Measurements from ENCODE around the gene ERFE.

The ERFE gene

DNA sequence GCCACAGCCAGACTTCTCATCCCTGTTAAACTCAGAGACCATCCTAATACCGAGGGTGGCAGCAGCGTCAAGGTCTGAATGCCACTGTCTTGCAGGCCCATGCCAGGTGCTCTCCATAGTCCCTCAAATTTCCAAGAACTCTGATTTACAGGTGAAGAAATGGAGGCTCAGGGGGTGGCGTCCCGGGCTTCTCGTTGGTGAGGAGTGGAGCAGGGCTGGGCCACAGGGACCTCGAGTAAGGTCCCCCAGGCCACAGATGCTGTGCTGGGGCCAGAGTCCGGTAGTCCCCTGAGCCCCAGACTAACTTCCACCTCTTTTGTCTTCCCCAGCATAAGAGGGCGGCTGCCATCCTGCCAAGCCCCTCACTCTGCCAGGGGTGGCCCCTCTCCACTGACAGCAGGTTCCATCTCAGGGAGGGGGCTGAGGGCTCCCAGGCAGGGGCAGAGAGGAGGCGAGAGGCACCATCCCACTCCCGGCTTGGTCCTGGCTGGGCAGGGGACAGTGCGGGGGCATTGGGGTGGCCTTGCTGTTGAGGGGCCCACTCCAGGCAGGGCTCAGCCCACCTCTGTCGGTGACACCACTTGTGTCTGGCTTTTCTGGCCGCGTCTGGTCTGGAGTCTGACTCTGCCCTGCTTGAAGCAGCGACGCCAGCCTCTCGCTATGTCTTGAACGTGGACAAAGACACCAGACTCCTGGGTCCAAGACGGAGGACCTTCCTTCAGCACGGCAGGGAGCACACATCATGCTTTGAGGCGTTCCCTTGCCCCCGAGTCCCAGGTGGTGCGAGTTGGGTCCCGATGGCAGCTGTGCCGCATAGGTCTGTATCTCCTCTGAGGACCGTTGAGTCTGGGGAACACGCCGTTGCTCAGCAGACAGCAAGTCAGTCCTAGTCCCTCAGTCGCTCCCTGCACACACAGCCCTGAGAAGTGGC, 36.2 kb upstream of the ERFE start:
- Histone ChIP-seq H3K36me3 (replicated peaks; ENCODE audit: low read depth, low read length) (no peaks in the 10 kb centered on the region), H3K9ac (ENCODE audit: low read length) (no peak overlapping the region), H3K4me1 (ENCODE audit: low read length) (peaks cover 12% of the 10 kb centered on the region), H3K4me3 (ENCODE audit: low read length) (no peak overlapping the region), H3K27me3 (ENCODE audit: low read depth, low read length) (no peaks in the 10 kb centered on the region), H3K9me3 (ENCODE audit: insufficient read depth, low read length) (0 out of 2 replicates have a peak, but pooled peaks cover 4% of the 10 kb centered on the region), H3K79me2 (ENCODE audit: low read length) (no peaks in the 10 kb centered on the region), H3K4me2 (ENCODE audit: low read length) (no peak overlapping the region), H3K27ac (ENCODE audit: low read length) (no peak overlapping the region), H4K20me1 (ENCODE audit: insufficient read depth, low read length) (no peaks in the 10 kb centered on the region), H2AFZ (ENCODE audit: low read depth, low read length) (no peak overlapping the region)
- TF ChIP-seq, protein P1, sequence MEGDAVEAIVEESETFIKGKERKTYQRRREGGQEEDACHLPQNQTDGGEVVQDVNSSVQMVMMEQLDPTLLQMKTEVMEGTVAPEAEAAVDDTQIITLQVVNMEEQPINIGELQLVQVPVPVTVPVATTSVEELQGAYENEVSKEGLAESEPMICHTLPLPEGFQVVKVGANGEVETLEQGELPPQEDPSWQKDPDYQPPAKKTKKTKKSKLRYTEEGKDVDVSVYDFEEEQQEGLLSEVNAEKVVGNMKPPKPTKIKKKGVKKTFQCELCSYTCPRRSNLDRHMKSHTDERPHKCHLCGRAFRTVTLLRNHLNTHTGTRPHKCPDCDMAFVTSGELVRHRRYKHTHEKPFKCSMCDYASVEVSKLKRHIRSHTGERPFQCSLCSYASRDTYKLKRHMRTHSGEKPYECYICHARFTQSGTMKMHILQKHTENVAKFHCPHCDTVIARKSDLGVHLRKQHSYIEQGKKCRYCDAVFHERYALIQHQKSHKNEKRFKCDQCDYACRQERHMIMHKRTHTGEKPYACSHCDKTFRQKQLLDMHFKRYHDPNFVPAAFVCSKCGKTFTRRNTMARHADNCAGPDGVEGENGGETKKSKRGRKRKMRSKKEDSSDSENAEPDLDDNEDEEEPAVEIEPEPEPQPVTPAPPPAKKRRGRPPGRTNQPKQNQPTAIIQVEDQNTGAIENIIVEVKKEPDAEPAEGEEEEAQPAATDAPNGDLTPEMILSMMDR (IDR thresholded peaks at IDR 0.05; ENCODE audit: low read depth, low read length): no peak
- no peak for TF ChIP-seq EZH2phosphoT487 (IDR thresholded peaks at IDR 0.05; ENCODE audit: low read depth)

DNA sequence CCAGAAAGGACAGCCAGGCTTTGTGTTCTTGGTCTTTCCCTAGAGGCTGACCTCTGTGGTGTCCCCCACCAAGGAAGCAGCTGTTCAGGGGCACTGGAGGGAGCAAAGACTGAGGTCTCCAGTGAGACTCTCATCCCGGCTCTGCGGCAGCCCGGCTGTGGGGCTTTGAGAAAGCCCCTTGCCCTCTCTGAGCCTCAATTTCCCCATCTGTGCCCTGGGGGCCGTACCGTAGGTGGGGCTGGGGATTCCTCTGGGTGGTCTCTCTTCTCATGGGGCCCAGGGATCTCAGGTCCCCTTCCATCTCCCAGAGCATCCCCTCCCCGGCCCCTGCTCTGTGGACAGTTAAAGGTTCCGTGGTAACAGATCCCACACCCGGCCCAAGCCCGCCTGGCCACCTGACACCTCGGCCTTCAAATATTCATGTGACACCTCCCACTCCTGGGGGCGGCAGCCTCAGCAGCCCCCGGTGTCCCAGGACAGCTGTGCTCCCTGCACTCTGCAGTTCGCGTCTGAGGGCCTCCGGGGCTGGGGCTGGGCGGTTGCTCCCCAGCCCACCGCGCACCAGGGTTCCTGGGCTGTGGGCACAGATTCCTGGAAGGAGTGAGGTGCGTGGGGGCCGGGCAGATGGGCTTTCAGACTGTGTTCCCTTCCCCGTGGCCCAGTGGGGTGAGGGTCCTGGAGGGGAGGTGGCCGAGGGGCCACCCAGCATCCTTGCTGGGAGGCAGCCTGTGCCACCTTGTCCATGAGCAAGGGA, 35.4 kb upstream of the ERFE start:
- no peaks in the 10 kb centered on the region for H3K79me2 ChIP-seq (ENCODE audit: low read length)
- TF ChIP-seq, protein P1 (IDR thresholded peaks at IDR 0.05; ENCODE audit: low read depth, low read length): no peak
- no peak for TF ChIP-seq EZH2phosphoT487 (IDR thresholded peaks at IDR 0.05; ENCODE audit: low read depth)
- no peaks in the 10 kb centered on the region for H3K27me3 ChIP-seq (ENCODE audit: low read depth, low read length)
- 0 out of 2 replicates have a peak, but pooled peaks cover 4% of the 10 kb centered on the region for H3K9me3 ChIP-seq (ENCODE audit: insufficient read depth, low read length)
- H3K36me3 ChIP-seq (replicated peaks; ENCODE audit: low read depth, low read length): no peaks in the 10 kb centered on the region
- no peak overlapping the region for H3K4me2 ChIP-seq (ENCODE audit: low read length)
- H3K27ac ChIP-seq (ENCODE audit: low read length): no peak overlapping the region
- no peak overlapping the region for H3K4me3 ChIP-seq (ENCODE audit: low read length)
- H4K20me1 ChIP-seq (ENCODE audit: insufficient read depth, low read length): no peaks in the 10 kb centered on the region
- H2AFZ ChIP-seq (ENCODE audit: low read depth, low read length): no peak overlapping the region
- H3K9ac ChIP-seq (ENCODE audit: low read length): no peak overlapping the region
- peaks cover 12% of the 10 kb centered on the region for H3K4me1 ChIP-seq (ENCODE audit: low read length)

DNA sequence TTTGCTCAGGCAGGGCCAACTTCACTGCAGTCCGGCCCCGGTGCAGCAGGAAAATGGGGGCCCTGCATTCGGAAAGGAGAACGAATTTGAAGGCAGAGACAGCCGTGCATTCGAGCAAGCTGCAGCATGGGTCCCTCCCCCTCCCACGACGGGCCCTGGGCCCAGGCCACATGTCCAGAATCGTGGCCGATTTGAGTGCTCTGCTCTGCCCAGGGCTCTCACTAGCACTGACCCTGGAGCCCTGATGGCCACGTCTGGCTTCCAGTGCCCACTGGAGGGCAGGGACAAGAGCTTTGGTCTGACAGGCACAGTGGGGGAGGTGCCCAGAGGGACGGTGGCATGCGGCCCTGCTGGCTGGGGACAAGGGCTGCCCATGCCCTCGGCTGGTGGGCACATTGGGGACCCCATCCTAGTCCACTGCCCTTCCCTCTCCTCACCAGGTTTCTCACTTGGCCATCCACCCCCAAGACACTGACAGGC, 34.7 kb upstream of the ERFE start:
- TF ChIP-seq, protein P1 (IDR thresholded peaks at IDR 0.05; ENCODE audit: low read depth, low read length): no peak
- TF ChIP-seq EZH2phosphoT487 (IDR thresholded peaks at IDR 0.05; ENCODE audit: low read depth): no peak
- no peaks in the 10 kb centered on the region for H3K36me3 ChIP-seq (replicated peaks; ENCODE audit: low read depth, low read length)
- no peak overlapping the region for H3K9ac ChIP-seq (ENCODE audit: low read length)
- H3K27ac ChIP-seq (ENCODE audit: low read length): no peak overlapping the region
- H2AFZ ChIP-seq (ENCODE audit: low read depth, low read length): no peak overlapping the region
- H3K27me3 ChIP-seq (ENCODE audit: low read depth, low read length): no peaks in the 10 kb centered on the region
- H3K4me3 ChIP-seq (ENCODE audit: low read length): no peak overlapping the region
- no peaks in the 10 kb centered on the region for H4K20me1 ChIP-seq (ENCODE audit: insufficient read depth, low read length)
- 0 out of 2 replicates have a peak, but pooled peaks cover 4% of the 10 kb centered on the region for H3K9me3 ChIP-seq (ENCODE audit: insufficient read depth, low read length)
- no peak overlapping the region for H3K4me2 ChIP-seq (ENCODE audit: low read length)
- peaks cover 12% of the 10 kb centered on the region for H3K4me1 ChIP-seq (ENCODE audit: low read length)
- no peaks in the 10 kb centered on the region for H3K79me2 ChIP-seq (ENCODE audit: low read length)

Data from OCI-LY3 (cell line).